ENCODE results near the gene FAM222A. TPM values are rescaled to one million over a fixed set of nuclear protein-coding genes. Genes with fewer than 3 reads are reported as not detected.

Gene FAM222A
- total and polyA plus RNA-seq, 2 of the 8 experiments (the other 6 are each of a cell fraction or from before 2014, with no cell fraction given): 0.94 to 1.1 TPM

DNA sequence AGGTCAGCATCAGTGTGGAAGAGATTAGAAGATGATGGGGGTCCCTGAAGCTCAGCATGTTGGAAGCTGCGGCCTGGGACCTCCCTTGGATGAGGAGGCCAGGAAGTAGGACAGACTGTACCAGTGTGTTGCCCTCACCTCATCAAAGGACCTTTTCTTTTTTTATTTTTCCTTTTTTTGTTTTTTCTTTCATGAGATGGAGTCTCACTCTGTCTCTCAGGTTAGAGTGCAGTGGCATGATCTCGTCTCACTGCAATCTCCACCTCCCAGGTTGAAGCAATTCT is 16.4 kb upstream of the FAM222A start (continued):
- TF ChIP-seq EP300 (IDR thresholded peaks at IDR 0.05; ENCODE audit: borderline replicate concordance in 1 of 2, low read depth in 2 of 2, low read length in 2 of 2) (no peak), POLR2A (IDR thresholded peaks at IDR 0.05; ENCODE audit: control extremely low read depth in 1 of 2, low read depth in 2 of 2, low read length in 2 of 2) (no peak), NANOG (IDR thresholded peaks at IDR 0.05; ENCODE audit: insufficient read depth, low read depth, low read length, poor library complexity, severe bottlenecking) (no peak), TCF12 (IDR thresholded peaks at IDR 0.05; ENCODE audit: low read depth, low read length) (no peak)
